Neuronal stem cell (in vitro differentiated cells): ENCODE results near the gene BCR. TPM values are rescaled to one million over a fixed set of nuclear protein-coding genes. Genes with fewer than 3 reads are reported as not detected.

Experiments
- DNase-seq: peaks from one replicate; pipeline ENCODE4 v3.0.0-alpha.2; 2013; ENCODE audit warnings: low spot score
- H2AFZ ChIP-seq: one replicate; pipeline ENCODE4 v1.6.1; 2013; ENCODE audit warnings: mild to moderate bottlenecking, low read length, inconsistent platforms
- H2AK5ac ChIP-seq: 2 replicates; pipeline ENCODE4 v1.6.1; 2013; ENCODE audit warnings: low read depth, mild to moderate bottlenecking, inconsistent platforms, low read length, moderate library complexity, mixed read lengths
- H2BK120ac ChIP-seq: 2 replicates; pipeline ENCODE4 v1.6.1; 2013; ENCODE audit warnings: low read depth, mild to moderate bottlenecking, inconsistent platforms, low read length, moderate library complexity, mixed read lengths
- H2BK12ac ChIP-seq: one replicate; pipeline ENCODE4 v1.6.1; 2013; ENCODE audit warnings: low read length, inconsistent platforms
- H2BK15ac ChIP-seq: 2 replicates; pipeline ENCODE4 v1.6.1; 2013; ENCODE audit warnings: mild to moderate bottlenecking, low read length, inconsistent platforms, mixed read lengths
- H2BK5ac ChIP-seq: one replicate; pipeline ENCODE4 v1.6.1; 2013; ENCODE audit warnings: inconsistent platforms, mild to moderate bottlenecking, low read length, moderate library complexity
- H3K14ac ChIP-seq: one replicate; pipeline ENCODE4 v1.6.1; 2013; ENCODE audit warnings: low read length, inconsistent platforms
- H3K18ac ChIP-seq: 2 replicates; pipeline ENCODE4 v1.6.1; 2013; ENCODE audit warnings: low read length, inconsistent platforms
- H3K23ac ChIP-seq: 2 replicates; pipeline ENCODE4 v1.6.1; 2013; ENCODE audit warnings: low read depth, mild to moderate bottlenecking, mixed read lengths, low read length, inconsistent platforms; ENCODE audit not compliant: poor library complexity
- H3K27ac ChIP-seq: replicated peaks from 3 replicates; pipeline ENCODE4 v1.5.1; 2013; ENCODE audit warnings: low read length, inconsistent platforms
- H3K27me3 ChIP-seq, 3 experiments: 2 replicates each; pipeline ENCODE4 v1.6.1; 2013; ENCODE audit warnings: low read length in 3 of 3, mild to moderate bottlenecking in 2 of 3, inconsistent platforms in 1 of 3, low read depth in 1 of 3, mixed read lengths in 1 of 3, moderate library complexity in 1 of 3; ENCODE audit not compliant: control insufficient read depth in 3 of 3, insufficient read depth in 3 of 3
- H3K36me3 ChIP-seq, 2 donors: replicated peaks in 1 of 2; 2 replicates each; pipeline ENCODE4 v1.6.1; 2013; ENCODE audit warnings: low read length in 2 of 2; ENCODE audit not compliant: control insufficient read depth in 2 of 2, insufficient read depth in 2 of 2
- H3K4ac ChIP-seq: 2 replicates; pipeline ENCODE4 v1.6.1; 2013; ENCODE audit warnings: inconsistent platforms, mild to moderate bottlenecking, low read length, moderate library complexity
- H3K4me1 ChIP-seq, 2 donors: 1 replicate in 1 of 2; 2 replicates in 1 of 2; pipeline ENCODE4 v1.6.1; 2013; ENCODE audit warnings: low read length in 2 of 2, low read depth in 1 of 2; ENCODE audit not compliant: control insufficient read depth in 2 of 2, insufficient read depth in 1 of 2
- H3K4me2 ChIP-seq: one replicate; pipeline ENCODE4 v1.6.1; 2013; ENCODE audit warnings: mild to moderate bottlenecking, low read length, inconsistent platforms; ENCODE audit not compliant: insufficient read depth, poor library complexity, severe bottlenecking
- H3K4me3 ChIP-seq, 2 donors: 2 replicates each; pipeline ENCODE4 v1.5.1; 2013; ENCODE audit warnings: low read length in 2 of 2, mild to moderate bottlenecking in 2 of 2, inconsistent platforms in 1 of 2, moderate library complexity in 1 of 2
- H3K79me1 ChIP-seq: one replicate; pipeline ENCODE4 v1.6.1; 2013; ENCODE audit warnings: low read depth, mild to moderate bottlenecking, inconsistent platforms, low read length, moderate library complexity
- H3K9ac ChIP-seq: one replicate; pipeline ENCODE4 v1.6.1; 2013; ENCODE audit warnings: mild to moderate bottlenecking, low read depth, low read length, inconsistent platforms; ENCODE audit not compliant: poor library complexity
- H3K9me3 ChIP-seq, 2 donors: replicated peaks in 1 of 2; 2 replicates each; pipeline versions ENCODE3 to v1.6.1; 2013; ENCODE audit warnings: low read length in 2 of 2, mild to moderate bottlenecking in 2 of 2, inconsistent platforms in 1 of 2, low read depth in 1 of 2, mixed read lengths in 1 of 2, moderate library complexity in 1 of 2; ENCODE audit not compliant: control insufficient read depth in 2 of 2, insufficient read depth in 1 of 2
- H4K8ac ChIP-seq: one replicate; pipeline ENCODE4 v1.6.1; 2013; ENCODE audit warnings: low read depth, mild to moderate bottlenecking, inconsistent platforms, low read length, moderate library complexity
- H4K91ac ChIP-seq: one replicate; pipeline ENCODE4 v1.6.1; 2013; ENCODE audit warnings: low read length, low read depth, mild to moderate bottlenecking, inconsistent platforms; ENCODE audit not compliant: poor library complexity
- WGBS, 2 donors: extraction: QIAGEN DNeasy Blood & Tissue Kit; methylation state at CpG; one replicate each; pipeline ENCODE4 v1.1.7; 2013; ENCODE audit warnings: missing lambda C conversion rate in 2 of 2, mixed read lengths in 1 of 2; ENCODE audit not compliant: insufficient read length in 2 of 2, insufficient replicate concordance in 1 of 2; ENCODE audit errors: extremely low coverage in 2 of 2; 5-methylcytosine and 5-hydroxymethylcytosine counted together
- polyA plus RNA-seq, 2 experiments: library from polyadenylated mRNA; stranded (reverse); fragments of 200-250 nt; gene quantifications; one replicate each; pipeline ENCODE4 v1.2.3, GENCODE V29; 2013

Gene BCR
- 20.8 TPM for polyA plus RNA-seq (2013, experiment 1 of 2)
- 19.8 TPM for polyA plus RNA-seq (2013, experiment 2 of 2)

GRCh38 chr22:23180301-23180892 is at the start of gene BCR:
TSS of gene BCR (plus strand) at chr22:23180509. CDS start at chr22:23180961, 452 bp downstream.
- WGBS, 2 donors: no CpG with 5 or more reads among the region's 88 CpGs
- Histone ChIP-seq H2BK5ac (peak within 1 kb of the TSS; percentile 47), H3K79me1 (peaks cover 13% of the 10 kb centered on the region), H3K4me3 (peak within 1 kb of the TSS; percentile 85 to 95), H3K14ac (peak within 1 kb of the TSS; percentile 97), H3K9ac (peak within 1 kb of the TSS; percentile 95), H4K8ac (no peak within 1 kb of the TSS), H3K4me1 (peaks cover 35 to 44% of the 10 kb centered on the region in 2 donors), H3K9me3 (peaks cover 10 to 31% of the 10 kb centered on the region in 2 donors), H2BK120ac (peak within 1 kb of the TSS; percentile 78), H2BK15ac (peak within 1 kb of the TSS; percentile 91), H2BK12ac (peak within 1 kb of the TSS; percentile 99), H3K4me2 (peak within 1 kb of the TSS; percentile 77), H3K36me3 (peaks cover 0 to 34% of the 10 kb centered on the region in 2 donors), H2AFZ (peak within 1 kb of the TSS; percentile 83), H4K91ac (peak within 1 kb of the TSS; percentile 77), H3K23ac (peak within 1 kb of the TSS; percentile 100), H3K27ac (no peak within 1 kb of the TSS), H3K18ac (peak within 1 kb of the TSS; percentile 98), H2AK5ac (peak within 1 kb of the TSS; percentile 97), H3K4ac (peak within 1 kb of the TSS; percentile 97), H3K27me3 (peaks cover 0 to 12% (median 0%) of the 10 kb centered on the region in 3 experiments)
- no peak for DNase-seq

GRCh38 chr22:23130697-23131096 is 49.6 kb upstream of the BCR start:
- Histone ChIP-seq H2AK5ac (no peak overlapping the region), H3K4me3 (no peak overlapping the region), H3K14ac (no peak overlapping the region), H4K8ac (no peak overlapping the region), H3K9ac (no peak overlapping the region), H3K4me2 (no peak overlapping the region), H3K9me3 (no peaks in the 10 kb centered on the region), H2BK5ac (no peak overlapping the region), H2BK15ac (no peak overlapping the region), H3K18ac (peak overlapping the region; percentile 27), H2BK12ac (no peak overlapping the region), H3K23ac (peak overlapping the region; percentile 37), H4K91ac (no peak overlapping the region), H2BK120ac (no peak overlapping the region), H3K79me1 (no peaks in the 10 kb centered on the region), H3K27me3 (no peaks in the 10 kb centered on the region), H3K4me1 (peaks cover 3 to 5% of the 10 kb centered on the region in 2 donors), H3K27ac (no peak overlapping the region), H2AFZ (no peak overlapping the region), H3K4ac (no peak overlapping the region), H3K36me3 (peaks cover 0 to 2% of the 10 kb centered on the region in 2 donors)
- WGBS, 2 donors: no CpG with 5 or more reads among the region's 3 CpGs
- no peak for DNase-seq

GRCh38 chr22:23131931-23132330 is 48.4 kb upstream of the BCR start:
- Histone ChIP-seq H3K4ac (no peak overlapping the region), H3K4me2 (no peak overlapping the region), H3K79me1 (no peaks in the 10 kb centered on the region), H2BK120ac (no peak overlapping the region), H3K9ac (no peak overlapping the region), H3K4me3 (no peak overlapping the region), H4K8ac (no peak overlapping the region), H3K4me1 (peaks cover 3 to 8% of the 10 kb centered on the region in 2 donors), H2AK5ac (no peak overlapping the region), H2BK5ac (no peak overlapping the region), H3K36me3 (no peaks in the 10 kb centered on the region), H3K14ac (no peak overlapping the region), H3K27me3 (no peaks in the 10 kb centered on the region), H3K23ac (peak overlapping the region; percentile 26), H2BK15ac (no peak overlapping the region), H2AFZ (no peak overlapping the region), H4K91ac (no peak overlapping the region), H3K9me3 (no peaks in the 10 kb centered on the region), H2BK12ac (no peak overlapping the region), H3K27ac (no peak overlapping the region), H3K18ac (no peak overlapping the region)
- DNase-seq: no peak
- WGBS, 2 donors: no CpG with 5 or more reads among the region's 6 CpGs

GRCh38 chr22:23132376-23133091 is 47.8 kb upstream of the BCR start:
- no peak overlapping the region for H3K18ac ChIP-seq
- no peak overlapping the region for H2AFZ ChIP-seq
- no peak overlapping the region for H3K9ac ChIP-seq
- no peak overlapping the region for H3K4me2 ChIP-seq
- no peak overlapping the region for H3K27ac ChIP-seq
- H4K8ac ChIP-seq: no peak overlapping the region
- H2BK12ac ChIP-seq: no peak overlapping the region
- no peak overlapping the region for H3K14ac ChIP-seq
- no peak overlapping the region for H2BK5ac ChIP-seq
- peaks cover 3 to 8% of the 10 kb centered on the region in 2 donors for H3K4me1 ChIP-seq
- no peak for DNase-seq
- H4K91ac ChIP-seq: no peak overlapping the region
- H2BK120ac ChIP-seq: no peak overlapping the region
- no peak overlapping the region for H3K4ac ChIP-seq
- H2BK15ac ChIP-seq: no peak overlapping the region
- H3K4me3 ChIP-seq: no peak overlapping the region
- H3K9me3 ChIP-seq: no peaks in the 10 kb centered on the region
- H3K36me3 ChIP-seq: no peaks in the 10 kb centered on the region
- no peak overlapping the region for H3K23ac ChIP-seq
- no peak overlapping the region for H2AK5ac ChIP-seq
- no peaks in the 10 kb centered on the region for H3K27me3 ChIP-seq
- no CpG with 5 or more reads among the region's 10 CpGs for WGBS, 2 donors
- H3K79me1 ChIP-seq: no peaks in the 10 kb centered on the region
